Activated CD4-positive, alpha-beta T cell treated with anti-CD3 and anti-CD28 coated beads for 1 hour (primary cell): ENCODE measurements around the gene MS4A8.
"Not testable (repeated sequence)": the region's sequence is repeated elsewhere in the genome, so short reads cannot be mapped to it uniquely, and the experiment has no call there.

Experiments
- DNase-seq: peaks from one replicate; pipeline ENCODE4 v3.0.0-alpha.2; 2020

MS4A8 gene, protein sequence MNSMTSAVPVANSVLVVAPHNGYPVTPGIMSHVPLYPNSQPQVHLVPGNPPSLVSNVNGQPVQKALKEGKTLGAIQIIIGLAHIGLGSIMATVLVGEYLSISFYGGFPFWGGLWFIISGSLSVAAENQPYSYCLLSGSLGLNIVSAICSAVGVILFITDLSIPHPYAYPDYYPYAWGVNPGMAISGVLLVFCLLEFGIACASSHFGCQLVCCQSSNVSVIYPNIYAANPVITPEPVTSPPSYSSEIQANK

GRCh38 chr11:60699284-60699691, at the start of gene MS4A8:
TSS of gene MS4A8 (plus strand) at chr11:60699612. CDS start at chr11:60700861, 1,249 bp downstream.
- DNase-seq: no peak

GRCh38 chr11:60657888-60658287, 41.5 kb upstream of the MS4A8 start:
- DNase-seq: no peak

GRCh38 chr11:60658409-60658808, 41.0 kb upstream of the MS4A8 start:
- DNase-seq: no peak

DNA sequence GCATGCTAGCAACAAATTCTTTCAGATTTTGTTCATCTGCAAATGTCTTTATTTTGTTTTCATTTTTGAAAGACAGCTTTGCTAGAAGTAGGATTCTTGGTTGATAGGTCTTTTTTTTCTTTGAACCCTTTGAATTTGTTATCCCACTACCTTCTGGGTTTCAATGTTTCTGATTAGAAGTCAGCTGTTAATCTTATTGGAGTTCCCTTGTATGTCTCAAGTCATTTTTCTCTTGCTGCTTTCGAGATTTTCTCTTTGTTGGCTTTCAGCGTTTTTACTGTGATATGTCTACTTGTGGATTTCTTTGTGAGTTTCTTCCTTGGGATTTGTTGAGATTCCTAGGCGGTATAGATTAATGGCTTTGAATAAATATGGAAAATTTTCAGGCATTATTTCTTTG, 27.2 kb upstream of the MS4A8 start:
- no peak for DNase-seq

GRCh38 chr11:60678231-60678630, 21.2 kb upstream of the MS4A8 start:
- DNase-seq: not testable (repeated sequence)

DNA sequence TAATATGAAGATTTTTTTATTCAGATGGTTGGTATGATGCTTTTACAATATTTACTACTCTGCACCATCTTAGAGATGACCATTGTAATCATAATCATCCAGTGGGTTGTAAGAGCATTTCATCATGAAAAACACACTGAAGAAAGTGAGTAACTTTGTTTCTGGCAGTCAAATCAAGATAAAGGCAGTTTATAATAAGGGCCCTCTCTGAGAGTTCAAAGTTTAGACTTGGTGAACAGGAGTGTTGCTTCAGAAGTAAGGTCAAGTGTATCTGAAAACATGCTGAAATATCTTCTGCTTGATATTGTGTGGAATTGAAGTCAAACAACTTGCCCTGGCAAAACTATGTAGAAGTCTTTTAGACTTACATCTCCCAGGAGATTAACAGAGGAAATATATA, 19.5 kb upstream of the MS4A8 start:
- no peak for DNase-seq

DNA sequence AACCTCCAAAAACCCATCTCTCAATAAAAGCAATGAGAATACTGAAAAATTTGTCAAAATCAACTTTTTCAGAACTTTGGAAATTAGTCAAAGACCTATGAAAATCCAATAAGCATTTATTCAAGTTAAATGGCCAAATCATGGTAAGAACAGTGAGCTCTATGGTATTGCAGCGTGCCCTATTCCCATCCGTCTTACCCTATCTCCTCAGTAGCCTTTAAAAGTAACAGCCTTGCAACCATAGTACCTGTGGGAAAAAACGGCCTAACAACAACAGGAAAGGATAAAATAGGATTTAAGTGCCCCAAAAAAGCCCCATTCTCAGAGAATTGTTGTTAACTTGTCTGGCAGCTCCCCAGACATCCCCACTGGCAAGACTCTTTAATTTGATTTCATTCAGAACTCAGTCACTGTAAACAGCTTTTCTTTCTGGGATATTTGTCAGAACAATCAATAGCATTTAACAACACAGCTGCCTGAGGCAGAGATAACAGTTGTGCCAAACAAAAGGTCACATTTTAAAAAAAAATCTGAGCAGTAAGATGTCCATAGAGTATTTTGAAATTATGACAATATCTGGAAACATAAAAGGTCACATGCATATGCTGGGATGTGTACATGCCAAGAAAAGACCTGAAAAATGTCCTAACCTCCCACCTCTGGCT, 18.8 kb upstream of the MS4A8 start:
- DNase-seq: no peak

- DNase-seq: not testable (repeated sequence)
Measured at GRCh38 chr11:60684541-60684848, 14.9 kb upstream of the MS4A8 start.

DNA sequence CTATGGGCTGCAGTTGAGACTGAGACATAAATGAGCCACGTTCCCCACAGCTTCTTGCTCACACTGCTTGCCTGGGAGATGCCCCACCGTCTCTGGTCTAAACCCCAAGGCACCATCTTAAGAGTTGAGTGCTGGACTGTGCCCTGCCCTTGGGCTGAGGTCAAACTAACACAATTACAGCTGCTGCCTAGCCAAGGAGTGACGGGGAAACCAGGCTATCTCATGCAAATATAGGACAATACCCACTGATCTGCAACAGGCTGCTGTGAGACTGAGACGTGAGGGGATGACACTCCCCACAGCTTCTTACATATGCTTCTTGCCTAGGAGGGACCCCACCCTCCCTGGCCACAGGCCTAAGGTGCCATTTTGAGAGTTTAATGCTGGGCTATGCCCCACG, 7.8 kb upstream of the MS4A8 start:
- DNase-seq: no peak

DNA sequence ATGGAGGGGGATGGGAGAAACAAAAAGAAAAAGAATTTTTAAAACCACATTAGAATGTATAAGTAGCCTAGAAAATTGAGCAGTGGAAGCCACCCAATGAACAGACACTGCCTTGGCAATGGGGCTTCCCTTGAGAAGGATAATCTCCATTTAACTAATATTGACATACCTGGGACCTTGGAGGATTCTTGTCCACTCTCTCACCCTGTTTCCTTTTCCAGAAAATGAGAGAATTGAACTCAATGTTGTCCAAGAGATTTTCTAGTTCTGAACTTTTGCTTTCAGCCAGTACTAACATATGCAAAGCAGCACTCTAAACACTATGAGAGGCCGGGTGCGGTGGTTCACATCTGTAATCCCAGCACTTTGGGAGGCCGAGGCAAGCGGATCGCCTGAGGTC, 524 bp downstream of the MS4A8 start:
- no peak for DNase-seq

DNA sequence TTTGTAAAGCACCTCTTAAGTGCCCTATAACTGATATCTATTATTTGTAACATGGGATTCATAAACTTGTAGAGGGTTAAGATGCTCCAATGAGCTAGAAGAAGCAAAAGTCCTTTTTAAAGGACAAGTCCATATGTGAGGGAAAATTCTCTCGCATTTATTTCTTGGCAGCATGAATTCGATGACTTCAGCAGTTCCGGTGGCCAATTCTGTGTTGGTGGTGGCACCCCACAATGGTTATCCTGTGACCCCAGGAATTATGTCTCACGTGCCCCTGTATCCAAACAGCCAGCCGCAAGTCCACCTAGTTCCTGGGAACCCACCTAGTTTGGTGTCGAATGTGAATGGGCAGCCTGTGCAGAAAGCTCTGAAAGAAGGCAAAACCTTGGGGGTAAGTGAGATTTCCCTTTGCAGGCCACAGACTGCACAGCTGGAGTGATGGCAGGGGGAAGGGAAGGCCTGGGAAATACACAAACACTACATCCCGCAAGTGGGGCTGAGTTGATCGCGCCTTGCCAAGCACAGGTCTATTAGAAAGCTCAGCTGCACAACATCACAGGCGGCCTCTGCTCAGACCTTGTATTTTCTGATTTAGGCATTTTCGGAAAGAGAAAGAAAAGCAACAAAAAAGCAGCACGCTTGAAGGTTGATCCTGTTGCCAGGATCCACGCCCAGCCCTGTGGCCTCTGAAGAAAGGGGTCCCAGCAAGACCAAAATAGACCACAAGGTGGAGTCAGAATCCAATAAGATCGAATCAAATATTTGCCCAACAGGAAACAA, 1.5 kb downstream of the MS4A8 start:
- DNase-seq: no peak

DNA sequence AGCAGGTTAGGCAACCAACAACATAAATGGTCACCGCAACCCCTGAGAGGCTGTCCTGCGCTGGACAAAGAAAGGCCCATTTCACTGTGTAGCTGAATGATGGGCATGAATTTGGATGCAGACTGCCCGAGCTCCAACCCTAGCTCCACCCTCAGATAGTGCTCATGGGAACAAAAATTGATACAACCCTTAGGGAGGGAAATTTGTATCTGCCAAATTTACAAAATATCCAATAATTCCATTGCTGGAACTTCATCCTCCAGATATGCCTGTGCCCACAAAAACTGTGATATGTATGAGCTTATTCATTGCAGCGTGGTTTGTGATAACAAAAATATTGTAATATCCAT, 2.0 kb downstream of the MS4A8 start:
- no peak for DNase-seq

GRCh38 chr11:60703374-60703773, 4.0 kb downstream of the MS4A8 start:
- no peak for DNase-seq

DNA sequence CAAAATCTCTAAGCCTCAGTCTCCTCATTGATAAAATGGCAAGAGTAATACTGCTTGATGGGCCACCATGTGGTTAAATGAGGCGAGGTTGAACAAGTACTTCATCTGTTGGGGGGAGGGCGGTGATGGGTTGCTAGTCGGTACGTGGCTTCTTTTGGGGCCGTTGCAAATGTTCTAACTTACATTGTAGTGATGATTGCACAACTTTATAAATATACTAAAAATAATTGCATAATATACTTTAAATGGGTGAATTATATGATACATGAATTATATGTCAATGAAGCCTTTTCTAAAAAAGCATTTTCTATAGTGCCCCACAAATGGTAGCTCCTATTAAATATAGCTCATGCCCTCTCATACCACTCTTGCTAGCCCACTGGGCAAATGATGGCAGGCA, 6.5 kb downstream of the MS4A8 start:
- DNase-seq: no peak

GRCh38 chr11:60706931-60707330, 7.5 kb downstream of the MS4A8 start:
- no peak for DNase-seq

DNA sequence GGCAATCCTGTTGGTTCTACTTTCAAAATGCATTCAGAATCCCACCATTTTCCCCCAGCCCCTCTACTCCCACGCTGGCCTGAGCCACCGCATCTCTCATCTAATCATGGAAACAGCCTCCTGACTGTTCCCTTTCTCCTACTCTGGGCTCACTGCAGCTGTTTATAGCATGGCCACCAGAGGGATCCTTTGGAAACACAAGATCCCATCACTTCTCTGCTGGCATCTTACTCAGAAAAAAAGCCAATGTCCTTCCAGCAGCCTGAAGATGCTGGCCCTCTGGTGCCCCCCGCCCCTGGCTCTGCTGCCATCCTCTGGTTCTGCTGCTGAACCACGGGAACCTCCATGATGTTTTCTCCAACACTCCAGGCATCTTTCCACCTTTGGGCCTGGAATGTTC, 11.1 kb downstream of the MS4A8 start:
- no peak for DNase-seq

DNA sequence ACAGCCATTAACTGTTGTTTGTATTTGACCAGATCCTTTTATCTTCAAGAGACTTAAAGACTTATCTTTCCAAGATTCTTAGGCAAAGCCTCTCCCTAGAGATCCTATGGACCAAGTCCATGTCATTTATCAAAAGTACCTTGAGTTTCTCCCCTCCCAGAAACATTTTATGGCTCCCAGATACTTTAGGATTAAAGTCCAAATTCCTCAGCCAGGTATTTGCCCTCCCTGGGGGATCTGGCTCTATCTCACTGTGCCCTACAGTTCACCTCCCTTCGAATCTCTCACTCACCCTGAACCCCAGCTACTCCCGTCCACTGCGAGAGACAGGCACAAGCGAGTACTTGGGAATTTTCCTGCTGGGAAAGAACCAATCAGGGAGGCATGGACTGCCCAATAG, 11.9 kb downstream of the MS4A8 start:
- DNase-seq: no peak

- DNase-seq: not testable (repeated sequence)
Measured at GRCh38 chr11:60713423-60713822, 14.0 kb downstream of the MS4A8 start.

GRCh38 chr11:60717956-60718355, 18.5 kb downstream of the MS4A8 start:
- DNase-seq: no peak

DNA sequence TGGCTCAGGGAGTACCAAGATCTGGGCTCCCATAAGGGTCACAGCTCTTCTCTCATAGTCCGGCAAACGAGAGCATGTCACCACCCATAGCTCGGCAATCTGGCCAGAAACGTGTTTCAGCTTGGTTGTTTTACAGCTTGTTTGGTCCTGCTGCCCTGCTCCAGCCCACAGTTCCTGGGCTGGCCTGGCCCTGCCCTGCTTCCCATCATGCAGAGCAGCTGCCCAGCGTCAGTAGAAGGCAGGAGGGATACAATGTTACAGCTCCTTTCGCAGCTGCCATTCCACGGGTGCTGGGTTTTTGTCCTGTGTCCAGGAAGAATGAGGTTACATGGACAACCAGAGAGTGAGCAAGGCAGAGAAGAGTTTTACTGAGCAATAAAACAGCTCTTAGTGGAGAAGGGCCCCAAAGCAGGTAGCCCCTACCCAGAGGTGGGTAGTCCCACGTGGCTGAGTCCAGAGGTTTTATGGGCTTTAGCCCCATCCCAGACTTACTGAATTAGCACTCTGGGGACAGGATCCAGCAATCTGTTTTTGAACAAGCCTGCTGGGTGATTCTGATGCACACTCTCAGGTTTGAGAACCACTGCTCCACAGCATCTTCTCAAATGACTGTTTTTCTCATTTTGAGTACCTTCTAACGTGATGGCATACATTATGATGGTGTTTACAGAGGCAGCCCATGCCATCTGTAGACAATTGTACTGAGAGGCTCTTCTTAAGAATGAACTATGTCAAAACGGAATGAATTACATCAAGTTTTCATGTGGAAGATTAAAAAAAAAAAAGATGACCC, 19.3 kb downstream of the MS4A8 start:
- DNase-seq: no peak

- DNase-seq: no peak
Measured at GRCh38 chr11:60719391-60719790, 20.0 kb downstream of the MS4A8 start.

- DNase-seq: no peak
Measured at GRCh38 chr11:60720460-60720859, 21.0 kb downstream of the MS4A8 start.

- DNase-seq: no peak
Measured at GRCh38 chr11:60724420-60724819, 25.0 kb downstream of the MS4A8 start, which contains the start of gene MS4A18. TSS of gene MS4A18 (plus strand) at chr11:60724720.
